ENCODE results near the gene LSR. TPM values are rescaled to one million over a fixed set of nuclear protein-coding genes. Genes with fewer than 3 reads are reported as not detected.

The LSR gene
- total RNA-seq, 1 donor from 2014 or later = 79.1 TPM

- ATAC-seq = no peak
- Histone ChIP-seq H3K4me3 (no peak overlapping the region), H3K36me3 (no peaks in the 10 kb centered on the region), H3K4me1 (peaks cover 20% of the 10 kb centered on the region), H3K9me3 (no peaks in the 10 kb centered on the region), H3K27ac (no peak overlapping the region), H3K27me3 (no peaks in the 10 kb centered on the region)
- TF ChIP-seq, protein P1, sequence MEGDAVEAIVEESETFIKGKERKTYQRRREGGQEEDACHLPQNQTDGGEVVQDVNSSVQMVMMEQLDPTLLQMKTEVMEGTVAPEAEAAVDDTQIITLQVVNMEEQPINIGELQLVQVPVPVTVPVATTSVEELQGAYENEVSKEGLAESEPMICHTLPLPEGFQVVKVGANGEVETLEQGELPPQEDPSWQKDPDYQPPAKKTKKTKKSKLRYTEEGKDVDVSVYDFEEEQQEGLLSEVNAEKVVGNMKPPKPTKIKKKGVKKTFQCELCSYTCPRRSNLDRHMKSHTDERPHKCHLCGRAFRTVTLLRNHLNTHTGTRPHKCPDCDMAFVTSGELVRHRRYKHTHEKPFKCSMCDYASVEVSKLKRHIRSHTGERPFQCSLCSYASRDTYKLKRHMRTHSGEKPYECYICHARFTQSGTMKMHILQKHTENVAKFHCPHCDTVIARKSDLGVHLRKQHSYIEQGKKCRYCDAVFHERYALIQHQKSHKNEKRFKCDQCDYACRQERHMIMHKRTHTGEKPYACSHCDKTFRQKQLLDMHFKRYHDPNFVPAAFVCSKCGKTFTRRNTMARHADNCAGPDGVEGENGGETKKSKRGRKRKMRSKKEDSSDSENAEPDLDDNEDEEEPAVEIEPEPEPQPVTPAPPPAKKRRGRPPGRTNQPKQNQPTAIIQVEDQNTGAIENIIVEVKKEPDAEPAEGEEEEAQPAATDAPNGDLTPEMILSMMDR (IDR thresholded peaks at IDR 0.05) = no peak
- DNase-seq = no peak
- intact Hi-C loops (cut with DNase I) = no loop called here
These were observed 43.0 kb upstream of the LSR start for GRCh38 chr19:35205733-35206323.

DNA sequence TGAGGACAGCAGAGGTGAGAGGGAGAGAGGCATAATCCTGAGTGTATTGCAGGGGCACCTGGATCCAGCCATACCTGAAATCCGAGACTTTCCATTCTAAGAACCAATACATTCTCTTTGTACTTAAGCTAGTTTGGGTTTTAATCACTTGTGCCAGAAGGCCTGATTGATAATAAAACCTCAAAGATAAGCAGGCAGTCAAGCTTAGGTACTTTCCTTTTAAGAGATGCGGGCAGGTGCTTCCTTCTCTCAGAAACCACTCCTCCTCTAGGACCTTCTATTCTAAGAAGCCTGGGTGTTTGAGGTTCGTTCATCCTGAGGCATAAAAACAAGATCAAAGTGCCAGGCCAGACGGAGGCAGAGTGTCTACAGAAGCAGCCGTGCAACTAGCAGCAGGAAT is 42.4 kb upstream of the LSR start:
- intact Hi-C loops (cut with DNase I) = no loop called here
- no peak for ATAC-seq
- DNase-seq = no peak
- Histone ChIP-seq H3K36me3 (no peaks in the 10 kb centered on the region), H3K9me3 (no peaks in the 10 kb centered on the region), H3K27ac (no peak overlapping the region), H3K27me3 (no peaks in the 10 kb centered on the region), H3K4me1 (peaks cover 20% of the 10 kb centered on the region), H3K4me3 (no peak overlapping the region)
- TF ChIP-seq, protein P1 (IDR thresholded peaks at IDR 0.05) = no peak

GRCh38 chr19:35206855-35207254 is 41.9 kb upstream of the LSR start:
- ATAC-seq = no peak
- Histone ChIP-seq H3K36me3 (no peaks in the 10 kb centered on the region), H3K9me3 (no peaks in the 10 kb centered on the region), H3K4me1 (peaks cover 24% of the 10 kb centered on the region), H3K27ac (no peak overlapping the region), H3K4me3 (no peak overlapping the region), H3K27me3 (no peaks in the 10 kb centered on the region)
- DNase-seq = no peak
- intact Hi-C loops (cut with DNase I) = no loop called here
- TF ChIP-seq, protein P1 (IDR thresholded peaks at IDR 0.05) = no peak

GRCh38 chr19:35207391-35207871 is 41.4 kb upstream of the LSR start:
- no peak overlapping the region for H3K4me3 ChIP-seq
- intact Hi-C loops (cut with DNase I) = no loop called here
- TF ChIP-seq, protein P1 (IDR thresholded peaks at IDR 0.05) = no peak
- DNase-seq (no peak), ATAC-seq (no peak)
- no peak overlapping the region for H3K27ac ChIP-seq
- H3K36me3 ChIP-seq = no peaks in the 10 kb centered on the region
- no peaks in the 10 kb centered on the region for H3K9me3 ChIP-seq
- H3K27me3 ChIP-seq = no peaks in the 10 kb centered on the region
- H3K4me1 ChIP-seq = peaks cover 29% of the 10 kb centered on the region

- DNase-seq (peak; percentile 8), ATAC-seq (no peak)
- H3K27me3 ChIP-seq = no peaks in the 10 kb centered on the region
- no peaks in the 10 kb centered on the region for H3K9me3 ChIP-seq
- no peak overlapping the region for H3K4me3 ChIP-seq
- intact Hi-C loops (cut with DNase I) = no loop called here
- no peak overlapping the region for H3K27ac ChIP-seq
- H3K36me3 ChIP-seq = no peaks in the 10 kb centered on the region
- TF ChIP-seq, protein P1 (IDR thresholded peaks at IDR 0.05) = no peak
- H3K4me1 ChIP-seq = peaks cover 36% of the 10 kb centered on the region
These were observed 40.7 kb upstream of the LSR start for GRCh38 chr19:35208121-35208520.

- Histone ChIP-seq H3K9me3 (no peaks in the 10 kb centered on the region), H3K4me3 (no peak overlapping the region), H3K27ac (no peak overlapping the region), H3K27me3 (no peaks in the 10 kb centered on the region), H3K4me1 (peaks cover 47% of the 10 kb centered on the region), H3K36me3 (no peaks in the 10 kb centered on the region)
- intact Hi-C loops (cut with DNase I) = no loop called here
- TF ChIP-seq, protein P1 (IDR thresholded peaks at IDR 0.05) = no peak
- DNase-seq (no peak), ATAC-seq (no peak)
These were observed 39.2 kb upstream of the LSR start for GRCh38 chr19:35209646-35210045.
